Measurements from ENCODE around the gene CMIP.
A peak's percentile ranks its signal among the peaks of the same experiment; 100 is the strongest.

CMIP gene

GRCh38 chr16:81695321-81696165 lies 250.9 kb downstream of the CMIP start:
- DNase-seq, result no peak

GRCh38 chr16:81696166-81696960 lies 251.8 kb downstream of the CMIP start:
- DNase-seq, result no peak

- DNase-seq, result peak; percentile 31 to 53
Measured at GRCh38 chr16:81696961-81697615, 252.5 kb downstream of the CMIP start.

GRCh38 chr16:81697616-81698309 lies 253.2 kb downstream of the CMIP start:
- no peak for DNase-seq

- no peak for DNase-seq
Measured at GRCh38 chr16:81698310-81698641, 253.7 kb downstream of the CMIP start.

GRCh38 chr16:81699596-81699995 lies 255.0 kb downstream of the CMIP start:
- no peak for DNase-seq

- no peak for DNase-seq
Measured at GRCh38 chr16:81700071-81700779, 255.6 kb downstream of the CMIP start.

- DNase-seq, result no peak
Measured at GRCh38 chr16:81700780-81701165, 256.2 kb downstream of the CMIP start.

GRCh38 chr16:81701296-81701970 lies 256.8 kb downstream of the CMIP start:
- DNase-seq, result no peak

- DNase-seq, result no peak
Measured at GRCh38 chr16:81702506-81702905, 257.9 kb downstream of the CMIP start.

- no peak for DNase-seq
Measured at GRCh38 chr16:81703177-81704155, 258.9 kb downstream of the CMIP start.

GRCh38 chr16:81705261-81705660 lies 260.7 kb downstream of the CMIP start:
- no peak for DNase-seq

- no peak for DNase-seq
Measured at GRCh38 chr16:81706327-81707295, 262.0 kb downstream of the CMIP start.

GRCh38 chr16:81707411-81708265 lies 263.0 kb downstream of the CMIP start:
- DNase-seq, result no peak

GRCh38 chr16:81708266-81709015 lies 263.8 kb downstream of the CMIP start:
- no peak for DNase-seq

- DNase-seq, result no peak
Measured at GRCh38 chr16:81709016-81709900, 264.6 kb downstream of the CMIP start.
